PC-9 (cell line): ENCODE results near the gene SBSN.

Experiments
- EZH2 ChIP-seq: fragments of 200-600 bp; sonication (generic); IDR thresholded peaks from 2 replicates; pipeline ENCODE4 v1.8.0; 2017; ENCODE audit warnings: antibody characterized with exemption, low read depth
- TF ChIP-seq, protein P1 (sequence below): fragments of 200-600 bp; sonication (generic); conservative IDR thresholded peaks from 2 replicates; pipeline ENCODE4 v1.6.1; 2017; ENCODE audit warnings: mixed run types, antibody characterized with exemption, mild to moderate bottlenecking, moderate library complexity

GRCh38 chr19:35561436-35561835, 33.3 kb upstream of the SBSN start:
- TF ChIP-seq, protein P1, sequence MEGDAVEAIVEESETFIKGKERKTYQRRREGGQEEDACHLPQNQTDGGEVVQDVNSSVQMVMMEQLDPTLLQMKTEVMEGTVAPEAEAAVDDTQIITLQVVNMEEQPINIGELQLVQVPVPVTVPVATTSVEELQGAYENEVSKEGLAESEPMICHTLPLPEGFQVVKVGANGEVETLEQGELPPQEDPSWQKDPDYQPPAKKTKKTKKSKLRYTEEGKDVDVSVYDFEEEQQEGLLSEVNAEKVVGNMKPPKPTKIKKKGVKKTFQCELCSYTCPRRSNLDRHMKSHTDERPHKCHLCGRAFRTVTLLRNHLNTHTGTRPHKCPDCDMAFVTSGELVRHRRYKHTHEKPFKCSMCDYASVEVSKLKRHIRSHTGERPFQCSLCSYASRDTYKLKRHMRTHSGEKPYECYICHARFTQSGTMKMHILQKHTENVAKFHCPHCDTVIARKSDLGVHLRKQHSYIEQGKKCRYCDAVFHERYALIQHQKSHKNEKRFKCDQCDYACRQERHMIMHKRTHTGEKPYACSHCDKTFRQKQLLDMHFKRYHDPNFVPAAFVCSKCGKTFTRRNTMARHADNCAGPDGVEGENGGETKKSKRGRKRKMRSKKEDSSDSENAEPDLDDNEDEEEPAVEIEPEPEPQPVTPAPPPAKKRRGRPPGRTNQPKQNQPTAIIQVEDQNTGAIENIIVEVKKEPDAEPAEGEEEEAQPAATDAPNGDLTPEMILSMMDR = no peak
- TF ChIP-seq EZH2 = no peak
